Measurements from ENCODE around the gene PSMC3.

GRCh38 chr11:47376525-47377371, 49.5 kb downstream of the PSMC3 start:
- TF ChIP-seq CTCF (IDR thresholded peaks at IDR 0.05), result no peak
- TF ChIP-seq POLR2A (IDR thresholded peaks at IDR 0.05), result no peak

Data from right lobe of liver (tissue), 4 donors.